ENCODE measurements around the gene FHIT.

GRCh38 chr3:60630953-60631352 is 620.3 kb downstream of the FHIT start:
- no peak for TF ChIP-seq POLR2A (IDR thresholded peaks at IDR 0.05; ENCODE audit: low read length)
- no peak for TF ChIP-seq GATA1 (IDR thresholded peaks at IDR 0.05; ENCODE audit: low read depth, low read length)

All from erythroblast (primary cell).